ENCODE data around the gene SLF2.

The SLF2 gene, protein sequence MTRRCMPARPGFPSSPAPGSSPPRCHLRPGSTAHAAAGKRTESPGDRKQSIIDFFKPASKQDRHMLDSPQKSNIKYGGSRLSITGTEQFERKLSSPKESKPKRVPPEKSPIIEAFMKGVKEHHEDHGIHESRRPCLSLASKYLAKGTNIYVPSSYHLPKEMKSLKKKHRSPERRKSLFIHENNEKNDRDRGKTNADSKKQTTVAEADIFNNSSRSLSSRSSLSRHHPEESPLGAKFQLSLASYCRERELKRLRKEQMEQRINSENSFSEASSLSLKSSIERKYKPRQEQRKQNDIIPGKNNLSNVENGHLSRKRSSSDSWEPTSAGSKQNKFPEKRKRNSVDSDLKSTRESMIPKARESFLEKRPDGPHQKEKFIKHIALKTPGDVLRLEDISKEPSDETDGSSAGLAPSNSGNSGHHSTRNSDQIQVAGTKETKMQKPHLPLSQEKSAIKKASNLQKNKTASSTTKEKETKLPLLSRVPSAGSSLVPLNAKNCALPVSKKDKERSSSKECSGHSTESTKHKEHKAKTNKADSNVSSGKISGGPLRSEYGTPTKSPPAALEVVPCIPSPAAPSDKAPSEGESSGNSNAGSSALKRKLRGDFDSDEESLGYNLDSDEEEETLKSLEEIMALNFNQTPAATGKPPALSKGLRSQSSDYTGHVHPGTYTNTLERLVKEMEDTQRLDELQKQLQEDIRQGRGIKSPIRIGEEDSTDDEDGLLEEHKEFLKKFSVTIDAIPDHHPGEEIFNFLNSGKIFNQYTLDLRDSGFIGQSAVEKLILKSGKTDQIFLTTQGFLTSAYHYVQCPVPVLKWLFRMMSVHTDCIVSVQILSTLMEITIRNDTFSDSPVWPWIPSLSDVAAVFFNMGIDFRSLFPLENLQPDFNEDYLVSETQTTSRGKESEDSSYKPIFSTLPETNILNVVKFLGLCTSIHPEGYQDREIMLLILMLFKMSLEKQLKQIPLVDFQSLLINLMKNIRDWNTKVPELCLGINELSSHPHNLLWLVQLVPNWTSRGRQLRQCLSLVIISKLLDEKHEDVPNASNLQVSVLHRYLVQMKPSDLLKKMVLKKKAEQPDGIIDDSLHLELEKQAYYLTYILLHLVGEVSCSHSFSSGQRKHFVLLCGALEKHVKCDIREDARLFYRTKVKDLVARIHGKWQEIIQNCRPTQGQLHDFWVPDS

GRCh38 chr10:100912605-100913469 is at the start of gene SLF2:
Gene SLF2, plus strand, starts transcription at chr10:100912963. Its CDS starts 148 bp downstream, at chr10:100913111.
- DNase-seq, result peak; percentile 89

DNA sequence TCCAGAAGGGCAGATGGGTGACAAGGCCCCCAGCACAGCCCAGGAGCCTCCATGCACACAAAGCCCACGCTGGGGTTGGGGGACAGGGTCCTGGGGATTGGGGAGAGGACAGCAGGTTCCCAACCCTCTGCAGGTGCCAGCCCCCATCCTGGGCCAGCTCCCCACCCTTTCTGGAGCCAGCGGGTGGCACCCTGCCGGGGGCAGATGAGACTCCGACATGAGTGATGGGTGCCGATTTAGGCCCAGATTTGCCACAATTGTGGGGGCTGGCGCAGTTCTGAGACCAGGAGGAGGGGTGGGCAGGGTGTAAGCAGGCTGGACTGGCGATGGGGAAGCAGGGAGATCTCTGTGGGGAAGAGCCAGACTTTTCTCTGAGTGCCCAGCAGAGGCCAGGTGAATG is 49.3 kb upstream of the SLF2 start:
- DNase-seq, result no peak

GRCh38 chr10:100864036-100864885 is 48.5 kb upstream of the SLF2 start:
- DNase-seq, result no peak

DNA sequence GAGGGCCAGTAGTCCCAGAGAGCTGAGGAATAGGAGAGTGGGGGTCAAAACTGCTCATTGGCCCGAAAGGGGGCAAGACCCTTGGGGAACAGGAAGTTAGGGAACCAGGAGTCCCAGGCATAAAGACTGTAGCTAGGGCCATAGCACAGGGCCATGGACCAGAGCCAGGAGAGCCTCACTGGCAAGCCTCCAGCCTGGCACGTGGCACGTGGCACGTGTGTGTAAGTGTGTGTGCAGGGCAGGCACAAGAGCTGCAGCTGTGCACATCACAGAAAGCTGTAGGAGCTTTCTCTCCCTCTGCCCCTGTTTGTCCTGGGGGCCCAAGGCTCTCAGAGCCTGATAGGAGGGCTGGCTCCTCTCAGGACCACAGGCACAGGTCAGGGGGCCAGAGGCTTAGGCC is 47.8 kb upstream of the SLF2 start:
- no peak for DNase-seq

DNA sequence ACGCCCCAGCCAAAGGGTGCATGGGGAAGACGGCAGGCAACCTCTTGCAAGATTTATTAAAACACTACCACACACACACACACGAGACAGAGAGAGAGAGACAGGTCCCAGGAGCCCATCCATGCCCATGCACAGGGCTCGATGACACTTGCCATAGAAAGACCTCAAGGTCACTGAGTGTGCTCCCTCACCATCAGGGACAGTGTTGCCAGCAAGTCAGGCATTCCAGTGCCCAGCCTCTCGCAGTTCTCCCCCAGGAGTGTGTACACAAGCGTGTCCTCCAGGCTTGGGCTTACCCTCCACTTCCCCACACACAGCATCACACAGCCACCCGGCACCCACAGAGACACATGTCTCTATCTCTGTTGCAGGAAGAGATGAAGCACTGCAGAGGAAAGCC is 46.8 kb upstream of the SLF2 start:
- no peak for DNase-seq

DNA sequence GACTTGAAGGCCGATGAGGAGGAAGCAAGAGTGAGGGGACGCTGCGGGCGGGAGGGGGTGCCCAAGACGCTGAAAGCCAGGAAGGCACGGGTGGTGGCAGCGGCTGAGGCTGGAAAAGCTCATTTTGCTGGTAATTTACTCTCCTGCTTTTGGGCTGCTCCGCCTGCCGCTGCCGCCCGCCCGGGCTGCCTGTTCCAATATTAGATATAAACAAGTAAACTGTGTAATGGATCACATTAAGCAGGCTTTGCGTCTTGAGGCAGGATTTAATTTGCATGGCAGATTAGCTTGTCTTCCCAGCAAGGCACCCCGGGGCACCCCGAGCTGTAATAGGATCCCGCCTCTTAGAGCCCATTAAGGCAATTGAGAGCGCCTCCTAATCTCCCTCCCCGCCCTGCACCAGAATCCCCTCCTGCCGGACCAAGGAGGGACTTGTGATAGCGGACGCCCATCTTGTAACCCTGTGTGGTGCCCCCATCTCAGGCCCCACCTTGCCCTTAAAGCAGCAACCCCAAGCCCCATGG is 46.1 kb upstream of the SLF2 start:
- no peak for DNase-seq

DNA sequence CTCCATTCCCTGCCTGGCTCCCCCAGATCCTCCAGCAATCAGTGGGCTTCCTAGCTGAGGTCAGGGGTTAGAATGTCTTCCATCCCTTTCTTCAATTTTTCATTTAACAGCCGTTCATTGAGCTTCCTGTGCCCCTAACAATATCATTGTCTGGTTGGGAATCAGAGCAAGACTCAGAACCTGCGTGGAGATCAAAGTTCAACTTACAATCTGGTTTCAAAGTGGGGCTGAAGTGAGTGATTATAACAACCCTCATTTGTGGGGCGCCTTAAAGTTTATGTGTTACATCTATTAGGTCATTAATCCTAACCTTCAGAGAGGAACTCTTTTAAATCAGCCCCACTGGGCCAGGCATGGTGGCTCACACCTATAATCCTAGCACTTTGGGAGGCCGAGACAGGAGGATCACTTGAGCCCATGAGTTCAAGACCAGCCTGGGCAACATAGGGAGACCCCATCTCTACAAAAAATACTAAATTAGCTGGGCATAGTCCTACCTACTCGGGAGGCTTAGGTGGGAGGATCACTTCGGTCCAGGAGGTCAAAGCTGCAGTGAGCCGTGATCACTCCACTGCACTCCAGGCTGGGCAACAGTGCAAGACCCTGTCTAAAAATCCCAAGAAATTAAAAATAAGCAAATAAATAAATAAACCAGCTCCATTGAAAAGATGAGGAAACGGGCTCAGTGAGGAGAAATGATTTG is 45.4 kb upstream of the SLF2 start:
- no peak for DNase-seq

GRCh38 chr10:100868382-100868781 is 44.4 kb upstream of the SLF2 start:
- DNase-seq, result no peak

DNA sequence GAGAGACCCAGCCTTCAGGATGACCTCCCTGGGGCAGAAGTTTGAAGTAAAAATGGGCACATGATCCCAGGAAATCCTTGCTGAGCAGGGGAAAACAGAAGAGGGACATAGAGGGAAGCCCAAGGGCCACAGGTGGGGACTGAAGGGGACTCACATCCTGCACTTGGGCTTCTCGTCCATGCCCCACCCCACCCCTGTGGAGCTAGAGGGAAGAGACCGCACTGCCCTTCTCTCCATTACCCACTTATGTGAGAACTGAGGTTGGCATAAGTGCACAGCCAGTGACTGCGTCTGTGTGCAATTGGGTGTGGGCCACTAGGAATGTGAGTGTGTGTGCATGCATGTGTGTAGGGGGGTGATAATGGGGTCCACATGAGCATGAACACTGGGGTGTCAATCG is 43.4 kb upstream of the SLF2 start:
- DNase-seq, result no peak

DNA sequence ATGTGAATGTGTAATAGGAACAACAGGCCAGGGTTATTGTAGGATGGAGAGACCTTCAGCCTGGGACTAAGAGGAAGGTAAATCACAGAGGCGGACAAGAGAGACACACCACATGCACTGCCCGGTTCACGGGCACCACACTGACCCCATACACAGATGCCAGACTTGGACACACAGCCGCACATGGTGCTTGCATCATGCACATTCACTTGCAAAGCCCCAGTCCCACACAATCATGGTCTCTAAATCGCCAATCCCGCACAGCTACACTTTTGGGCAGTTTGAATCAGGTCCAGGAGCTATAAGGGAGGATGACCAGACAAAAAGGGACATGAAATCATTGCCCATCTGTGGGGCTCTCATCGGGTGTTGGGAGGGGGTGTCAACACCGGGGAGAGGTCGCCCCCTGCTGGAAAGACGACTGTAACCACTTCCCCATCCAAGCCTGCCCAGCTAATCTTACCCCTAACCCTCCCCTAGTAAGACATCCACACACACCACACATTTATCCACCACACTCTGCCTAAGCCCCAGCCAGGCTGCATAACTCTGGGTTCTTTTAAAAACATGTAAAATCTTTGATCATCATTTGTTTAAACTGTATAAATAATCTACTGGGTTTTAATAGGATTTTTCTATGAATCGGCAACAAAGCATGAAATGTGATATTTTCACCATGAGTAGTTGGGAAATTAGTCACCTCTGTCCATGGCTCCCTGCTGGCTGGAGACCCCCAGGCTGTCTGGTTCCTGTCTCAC is 40.5 kb upstream of the SLF2 start:
- DNase-seq, result no peak

GRCh38 chr10:100873146-100873826 is 39.5 kb upstream of the SLF2 start:
- DNase-seq, result no peak

GRCh38 chr10:100873827-100874326 is 38.9 kb upstream of the SLF2 start:
- no peak for DNase-seq

DNA sequence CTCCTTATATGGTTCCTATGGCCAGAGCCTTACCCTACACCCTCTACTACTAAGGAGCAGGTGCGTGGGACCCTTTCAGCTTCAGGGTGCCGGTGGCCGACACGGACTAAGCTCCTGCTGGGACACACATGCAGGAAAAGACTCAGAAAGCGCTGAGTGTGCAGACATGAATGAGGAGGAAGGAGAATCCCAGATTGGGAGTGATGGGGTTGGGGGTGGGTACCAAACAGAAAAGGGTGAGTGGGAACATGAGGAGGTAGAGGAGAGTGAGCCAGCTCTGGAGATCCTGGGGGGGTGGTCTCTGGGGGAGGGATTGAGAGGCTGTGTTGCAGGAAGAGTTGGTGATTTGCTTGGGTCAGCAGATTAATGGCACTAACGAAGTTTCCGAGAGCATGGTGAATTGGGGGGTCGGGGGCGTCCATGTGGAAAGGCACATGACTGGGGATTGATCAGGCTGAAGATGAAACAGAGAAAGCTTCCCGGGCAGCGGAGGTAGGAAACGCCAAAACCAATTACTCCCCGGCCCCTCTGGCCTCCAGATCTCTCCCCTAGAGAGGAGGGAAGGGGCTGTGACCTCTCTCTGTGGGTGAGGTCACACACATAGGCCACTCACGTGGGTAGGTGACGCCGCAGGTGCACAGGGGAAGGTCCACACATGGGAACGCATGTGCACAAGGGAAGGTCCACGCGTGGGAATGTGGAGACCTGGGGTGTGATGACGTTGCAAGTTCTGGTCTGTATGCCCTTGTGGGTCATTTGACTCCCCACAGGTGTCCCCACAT is 37.9 kb upstream of the SLF2 start:
- no peak for DNase-seq

- no peak for DNase-seq
Measured at GRCh38 chr10:100875484-100876166, 37.1 kb upstream of the SLF2 start.

- DNase-seq, result no peak
Measured at GRCh38 chr10:100876585-100877460, 35.9 kb upstream of the SLF2 start.

DNA sequence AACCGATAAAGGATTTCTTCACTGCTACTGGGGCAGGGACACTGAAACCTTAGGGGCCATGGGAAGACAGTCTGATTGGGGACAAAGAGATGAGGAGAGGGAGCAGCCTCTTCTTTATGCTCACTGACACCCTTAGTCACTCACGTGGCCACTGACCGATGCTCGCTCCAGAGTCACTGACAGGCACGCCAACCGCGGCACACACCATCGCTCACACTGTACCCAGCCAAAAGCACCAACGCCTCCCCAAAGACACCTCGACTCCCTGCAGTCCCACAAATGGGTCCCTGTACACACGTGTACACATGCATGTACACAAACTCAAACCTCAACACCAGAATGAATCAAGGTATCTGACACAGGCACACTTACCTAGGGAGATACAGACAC is 35.3 kb upstream of the SLF2 start:
- DNase-seq, result no peak

All from NCI-H2107 (cell line).